ENCODE results near the gene CASD1. TPM values are rescaled to one million over a fixed set of nuclear protein-coding genes. Genes with fewer than 3 reads are reported as not detected.

Gene CASD1
- total and polyA plus RNA-seq, 2 experiments from 2014 or later = 5.9 to 11.1 TPM

DNA sequence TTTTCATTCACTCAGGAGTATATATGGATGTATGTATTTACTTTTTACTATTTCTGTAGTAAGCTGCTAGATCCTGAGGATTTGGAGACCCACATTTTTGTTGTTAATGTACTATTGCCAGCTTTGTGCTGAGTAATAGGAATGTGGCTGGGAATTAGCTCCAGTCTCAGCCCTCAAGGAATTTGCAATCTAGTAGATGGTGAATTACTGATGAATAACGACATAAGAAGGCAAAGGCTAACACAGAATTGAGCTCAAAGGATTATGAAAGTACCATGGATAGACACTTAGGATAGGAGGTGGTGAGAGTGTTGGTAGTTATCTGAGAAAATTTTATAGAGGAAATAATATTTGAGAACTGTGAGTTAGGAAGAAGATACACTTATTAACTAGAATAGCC, 19.9 kb downstream of the CASD1 start:
- peaks cover 10% of the 10 kb centered on the region; the same call in 1 of the 2 replicates for H3K4me1 ChIP-seq (ENCODE audit: insufficient read depth)
- TF ChIP-seq EZH2phosphoT487 (IDR thresholded peaks at IDR 0.05; ENCODE audit: insufficient read depth, low read depth) (no peak), EZH2 (IDR thresholded peaks at IDR 0.05; ENCODE audit: insufficient read depth, poor library complexity, severe bottlenecking) (no peak)
- WGBS, 2 experiments (ENCODE audit: low coverage in 1 of 2, low lambda C conversion rate in 2 of 2, missing lambda C conversion rate in 2 of 2) = 74 to 83% methylated on average over 1 of the region's 1 CpG
- no peak overlapping the region for H3K4me2 ChIP-seq (ENCODE audit: unreplicated experiment)
- DNase-seq = peak; percentile 64
- no peaks in the 10 kb centered on the region for H4K20me1 ChIP-seq (ENCODE audit: insufficient read depth)
- H3F3A ChIP-seq (ENCODE audit: insufficient read depth) = peaks cover 10% of the 10 kb centered on the region; the same call in 1 of the 2 replicates
- H2AFZ ChIP-seq = no peak overlapping the region
- no peaks in the 10 kb centered on the region for H3K9me3 ChIP-seq (ENCODE audit: low read depth)
- no peaks in the 10 kb centered on the region for H3K79me2 ChIP-seq (ENCODE audit: insufficient read depth)
- H3K36me3 ChIP-seq (ENCODE audit: low read depth) = peaks cover 9% of the 10 kb centered on the region; the same call in 1 of the 2 replicates
- H3K9ac ChIP-seq = no peak overlapping the region
- H3K9me2 ChIP-seq (ENCODE audit: insufficient read depth) = no peaks in the 10 kb centered on the region
- no peaks in the 10 kb centered on the region for H3K27me3 ChIP-seq (replicated peaks; ENCODE audit: insufficient read depth)
- no peak overlapping the region for H3K4me3 ChIP-seq
- H3K27ac ChIP-seq = no peak overlapping the region
- in situ Hi-C loops (cut with MboI) = no loop called here

DNA sequence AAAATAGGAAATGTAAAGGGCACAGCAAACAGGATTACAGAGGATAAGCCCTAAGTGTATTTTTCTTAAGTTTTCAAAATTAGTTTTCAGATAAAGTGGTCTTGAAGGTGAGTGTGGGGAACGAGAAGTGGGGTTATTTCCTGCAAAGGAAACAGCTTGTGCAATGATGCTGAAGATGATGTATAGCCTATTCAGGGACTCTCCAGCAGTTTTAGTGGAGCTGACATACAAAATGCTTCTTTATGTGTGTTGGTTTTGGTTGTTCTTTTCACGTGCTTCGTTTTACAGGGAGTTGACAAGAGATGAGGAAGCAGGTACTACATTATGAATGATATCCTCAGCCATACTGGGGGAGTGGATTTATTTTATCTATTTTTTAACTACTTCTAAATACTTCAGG, 20.5 kb downstream of the CASD1 start:
- Histone ChIP-seq H3K27ac (no peak overlapping the region), H3K9me3 (ENCODE audit: low read depth) (no peaks in the 10 kb centered on the region), H4K20me1 (ENCODE audit: insufficient read depth) (no peaks in the 10 kb centered on the region), H2AFZ (no peak overlapping the region), H3F3A (ENCODE audit: insufficient read depth) (peaks cover 10% of the 10 kb centered on the region; the same call in 1 of the 2 replicates), H3K79me2 (ENCODE audit: insufficient read depth) (no peaks in the 10 kb centered on the region), H3K4me3 (no peak overlapping the region), H3K27me3 (replicated peaks; ENCODE audit: insufficient read depth) (no peaks in the 10 kb centered on the region), H3K4me1 (ENCODE audit: insufficient read depth) (peaks cover 10% of the 10 kb centered on the region; the same call in 1 of the 2 replicates), H3K9ac (no peak overlapping the region), H3K36me3 (ENCODE audit: low read depth) (peaks cover 13% of the 10 kb centered on the region; the same call in 1 of the 2 replicates), H3K4me2 (ENCODE audit: unreplicated experiment) (no peak overlapping the region), H3K9me2 (ENCODE audit: insufficient read depth) (no peaks in the 10 kb centered on the region)
- TF ChIP-seq EZH2phosphoT487 (IDR thresholded peaks at IDR 0.05; ENCODE audit: insufficient read depth, low read depth) (no peak), EZH2 (IDR thresholded peaks at IDR 0.05; ENCODE audit: insufficient read depth, poor library complexity, severe bottlenecking) (no peak)
- WGBS, 2 experiments (ENCODE audit: low coverage in 1 of 2, low lambda C conversion rate in 2 of 2, missing lambda C conversion rate in 2 of 2) = 98 to 100% methylated on average over 3 of the region's 3 CpGs
- no peak for DNase-seq
- in situ Hi-C loops (cut with MboI) = no loop called here

DNA sequence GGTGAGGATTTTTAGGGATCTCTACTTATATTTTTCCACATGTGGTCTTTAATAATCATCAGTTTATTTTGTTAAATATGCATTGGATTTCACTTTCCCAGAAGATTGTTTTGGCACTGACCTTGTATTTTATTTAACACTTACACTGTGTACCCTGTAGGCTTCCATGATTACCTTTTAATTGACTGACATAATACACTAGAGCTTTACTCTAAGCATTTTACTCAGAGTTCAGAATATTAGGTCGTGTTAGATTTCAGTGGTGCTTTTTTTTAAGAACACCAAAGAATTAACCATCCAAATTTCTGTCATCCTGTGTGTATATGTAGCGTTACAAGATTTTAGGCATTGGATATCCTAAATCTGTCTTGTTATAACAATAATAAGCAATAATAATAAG, 23.1 kb downstream of the CASD1 start:
- in situ Hi-C loops (cut with MboI) = no loop called here
- no peak for DNase-seq
- TF ChIP-seq EZH2 (IDR thresholded peaks at IDR 0.05; ENCODE audit: insufficient read depth, poor library complexity, severe bottlenecking) = no peak
- TF ChIP-seq EZH2phosphoT487 (IDR thresholded peaks at IDR 0.05; ENCODE audit: insufficient read depth, low read depth) = no peak
- Histone ChIP-seq H3K9ac (no peak overlapping the region), H3K27ac (no peak overlapping the region), H3K79me2 (ENCODE audit: insufficient read depth) (no peaks in the 10 kb centered on the region), H3K27me3 (replicated peaks; ENCODE audit: insufficient read depth) (no peaks in the 10 kb centered on the region), H4K20me1 (ENCODE audit: insufficient read depth) (no peaks in the 10 kb centered on the region), H3K4me3 (no peak overlapping the region), H3K9me2 (ENCODE audit: insufficient read depth) (no peaks in the 10 kb centered on the region), H3K36me3 (ENCODE audit: low read depth) (peaks cover 13% of the 10 kb centered on the region; the same call in 1 of the 2 replicates), H3K4me2 (ENCODE audit: unreplicated experiment) (no peak overlapping the region), H2AFZ (no peak overlapping the region), H3K9me3 (ENCODE audit: low read depth) (no peaks in the 10 kb centered on the region), H3K4me1 (ENCODE audit: insufficient read depth) (peaks cover 10% of the 10 kb centered on the region; the same call in 1 of the 2 replicates), H3F3A (ENCODE audit: insufficient read depth) (peaks cover 10% of the 10 kb centered on the region; the same call in 1 of the 2 replicates)
- 95 to 96% methylated on average over 2 of the region's 2 CpGs for WGBS, 2 experiments (ENCODE audit: low coverage in 1 of 2, low lambda C conversion rate in 2 of 2, missing lambda C conversion rate in 2 of 2)

DNA sequence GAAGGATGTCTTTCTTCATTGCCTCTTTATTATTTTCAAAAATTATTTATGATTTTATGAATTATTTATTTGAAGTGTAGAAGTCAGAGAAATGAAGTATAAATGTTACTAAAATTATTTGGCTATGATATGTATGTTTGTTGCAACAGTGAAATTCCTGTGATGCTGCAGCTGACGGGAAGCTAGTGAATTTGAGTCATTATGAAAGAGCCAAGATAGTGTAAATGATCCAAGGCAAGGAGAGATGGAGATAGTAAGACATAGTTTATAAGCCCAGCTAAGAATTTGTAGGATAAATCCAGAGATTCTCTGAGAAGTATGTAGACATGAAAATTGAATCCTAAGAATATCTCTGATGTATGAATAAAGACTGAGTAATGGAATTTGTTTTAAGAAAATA, 30.8 kb downstream of the CASD1 start:
- Histone ChIP-seq H3K4me3 (no peak overlapping the region), H3K9me3 (ENCODE audit: low read depth) (no peaks in the 10 kb centered on the region), H2AFZ (no peak overlapping the region), H3K9me2 (ENCODE audit: insufficient read depth) (no peaks in the 10 kb centered on the region), H3K9ac (no peak overlapping the region), H4K20me1 (ENCODE audit: insufficient read depth) (no peaks in the 10 kb centered on the region), H3K27ac (no peak overlapping the region), H3K27me3 (replicated peaks; ENCODE audit: insufficient read depth) (no peaks in the 10 kb centered on the region), H3K79me2 (ENCODE audit: insufficient read depth) (no peaks in the 10 kb centered on the region), H3F3A (ENCODE audit: insufficient read depth) (no peaks in the 10 kb centered on the region), H3K4me1 (ENCODE audit: insufficient read depth) (no peaks in the 10 kb centered on the region), H3K4me2 (ENCODE audit: unreplicated experiment) (no peak overlapping the region), H3K36me3 (ENCODE audit: low read depth) (no peaks in the 10 kb centered on the region; the same call in 1 of the 2 replicates)
- in situ Hi-C loops (cut with MboI) = no loop called here
- WGBS, 2 experiments (ENCODE audit: low coverage in 1 of 2, low lambda C conversion rate in 2 of 2, missing lambda C conversion rate in 2 of 2) = 96 to 97% methylated on average over 1 of the region's 1 CpG
- TF ChIP-seq EZH2phosphoT487 (IDR thresholded peaks at IDR 0.05; ENCODE audit: insufficient read depth, low read depth) (no peak), EZH2 (IDR thresholded peaks at IDR 0.05; ENCODE audit: insufficient read depth, poor library complexity, severe bottlenecking) (no peak)
- no peak for DNase-seq

DNA sequence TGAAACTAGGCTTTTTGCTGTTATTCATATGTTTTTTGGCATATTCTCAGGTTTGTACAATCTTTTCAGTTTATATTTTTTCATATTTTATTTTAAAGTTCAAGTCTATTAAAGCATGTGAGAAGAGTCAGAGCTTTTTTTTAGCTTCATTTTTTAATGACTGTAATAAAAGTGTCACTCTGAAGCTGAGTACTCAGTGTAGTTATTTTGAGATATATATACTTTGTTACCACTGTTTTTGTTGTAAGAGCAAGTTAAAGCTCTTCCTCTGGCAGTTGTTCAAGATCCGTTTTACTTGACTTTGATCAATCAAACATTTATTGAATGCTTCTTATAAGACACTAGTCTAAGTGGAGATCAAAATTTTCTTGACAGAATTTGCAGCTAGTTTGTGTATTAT, 37.5 kb downstream of the CASD1 start:
- no peak overlapping the region for H3K27ac ChIP-seq
- WGBS, 2 experiments (ENCODE audit: low coverage in 1 of 2, low lambda C conversion rate in 2 of 2, missing lambda C conversion rate in 2 of 2) = 41 to 59% methylated on average over 1 of the region's 1 CpG
- no peak overlapping the region for H2AFZ ChIP-seq
- H3K4me3 ChIP-seq = no peak overlapping the region
- no peaks in the 10 kb centered on the region for H3K4me1 ChIP-seq (ENCODE audit: insufficient read depth)
- no peaks in the 10 kb centered on the region for H3F3A ChIP-seq (ENCODE audit: insufficient read depth)
- in situ Hi-C loops (cut with MboI) = no loop called here
- no peaks in the 10 kb centered on the region for H3K36me3 ChIP-seq (ENCODE audit: low read depth)
- no peak for DNase-seq
- no peak for TF ChIP-seq EZH2phosphoT487 (IDR thresholded peaks at IDR 0.05; ENCODE audit: insufficient read depth, low read depth)
- TF ChIP-seq EZH2 (IDR thresholded peaks at IDR 0.05; ENCODE audit: insufficient read depth, poor library complexity, severe bottlenecking) = no peak
- H4K20me1 ChIP-seq (ENCODE audit: insufficient read depth) = no peaks in the 10 kb centered on the region
- H3K9ac ChIP-seq = no peak overlapping the region
- no peak overlapping the region for H3K4me2 ChIP-seq (ENCODE audit: unreplicated experiment)
- H3K27me3 ChIP-seq (replicated peaks; ENCODE audit: insufficient read depth) = no peaks in the 10 kb centered on the region
- H3K79me2 ChIP-seq (ENCODE audit: insufficient read depth) = no peaks in the 10 kb centered on the region
- no peaks in the 10 kb centered on the region for H3K9me2 ChIP-seq (ENCODE audit: insufficient read depth)
- no peaks in the 10 kb centered on the region for H3K9me3 ChIP-seq (ENCODE audit: low read depth)
